BE2C (cell line): ENCODE results near the gene C10orf90.

Source experiments
- DNase-seq: peaks from one replicate; pipeline ENCODE4 v3.0.0-alpha.2; 2020
- H3K27me3 ChIP-seq: fragments of 250-450 bp; sonication (Bioruptor Pico); 2 replicates; pipeline ENCODE4 v1.5.1; 2020; ENCODE audit warnings: mild to moderate bottlenecking
- H3K36me3 ChIP-seq: fragments of 250-450 bp; sonication (Bioruptor Pico); 2 replicates; pipeline ENCODE4 v1.5.1; 2020; ENCODE audit warnings: mild to moderate bottlenecking
- H3K4me1 ChIP-seq: fragments of 250-450 bp; sonication (Bioruptor Pico); 2 replicates; pipeline ENCODE4 v1.5.1; 2020
- H3K4me3 ChIP-seq: 2 replicates; pipeline ENCODE4 v1.5.1; 2011; ENCODE audit warnings: low read depth, low read length
- H3K9me3 ChIP-seq: fragments of 250-450 bp; sonication (Bioruptor Pico); 2 replicates; pipeline ENCODE4 v1.5.1; 2020
- TF ChIP-seq, protein P1 (sequence below): IDR thresholded peaks from 2 replicates; pipeline ENCODE4 v1.5.1; 2012; ENCODE audit warnings: mild to moderate bottlenecking, low read depth, low read length

The C10orf90 gene

DNA sequence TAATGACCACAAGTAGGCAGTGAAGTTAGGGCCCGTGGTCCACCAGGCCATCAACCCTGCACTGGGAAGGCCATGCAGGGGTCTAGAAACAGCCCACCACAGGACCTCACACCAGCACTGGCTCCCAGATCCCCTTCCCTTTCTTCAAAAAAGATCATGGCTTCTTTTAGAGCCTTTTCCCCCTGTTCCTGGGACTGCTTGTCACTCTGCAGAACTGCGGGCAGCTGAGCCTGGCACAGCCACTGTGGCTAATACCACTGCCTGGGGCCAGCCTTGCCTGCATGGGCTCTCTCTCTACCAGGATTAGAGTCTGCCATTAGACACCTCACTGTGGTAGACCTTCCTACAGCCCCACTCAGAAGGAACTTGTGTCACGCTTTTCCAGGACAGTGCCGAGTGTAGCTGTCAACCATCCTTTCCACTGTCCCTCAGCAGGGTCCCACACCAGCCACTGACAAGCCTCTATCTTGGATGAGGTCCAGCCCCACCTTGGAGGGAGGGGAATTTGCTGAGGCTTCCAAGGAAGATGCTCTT lies 19.0 kb upstream of the C10orf90 start:
- H3K36me3 ChIP-seq = no peaks in the 10 kb centered on the region
- H3K9me3 ChIP-seq = no peaks in the 10 kb centered on the region
- H3K27me3 ChIP-seq = no peaks in the 10 kb centered on the region
- no peak overlapping the region for H3K4me3 ChIP-seq
- H3K4me1 ChIP-seq = no peaks in the 10 kb centered on the region
- DNase-seq = no peak
- TF ChIP-seq, protein P1, sequence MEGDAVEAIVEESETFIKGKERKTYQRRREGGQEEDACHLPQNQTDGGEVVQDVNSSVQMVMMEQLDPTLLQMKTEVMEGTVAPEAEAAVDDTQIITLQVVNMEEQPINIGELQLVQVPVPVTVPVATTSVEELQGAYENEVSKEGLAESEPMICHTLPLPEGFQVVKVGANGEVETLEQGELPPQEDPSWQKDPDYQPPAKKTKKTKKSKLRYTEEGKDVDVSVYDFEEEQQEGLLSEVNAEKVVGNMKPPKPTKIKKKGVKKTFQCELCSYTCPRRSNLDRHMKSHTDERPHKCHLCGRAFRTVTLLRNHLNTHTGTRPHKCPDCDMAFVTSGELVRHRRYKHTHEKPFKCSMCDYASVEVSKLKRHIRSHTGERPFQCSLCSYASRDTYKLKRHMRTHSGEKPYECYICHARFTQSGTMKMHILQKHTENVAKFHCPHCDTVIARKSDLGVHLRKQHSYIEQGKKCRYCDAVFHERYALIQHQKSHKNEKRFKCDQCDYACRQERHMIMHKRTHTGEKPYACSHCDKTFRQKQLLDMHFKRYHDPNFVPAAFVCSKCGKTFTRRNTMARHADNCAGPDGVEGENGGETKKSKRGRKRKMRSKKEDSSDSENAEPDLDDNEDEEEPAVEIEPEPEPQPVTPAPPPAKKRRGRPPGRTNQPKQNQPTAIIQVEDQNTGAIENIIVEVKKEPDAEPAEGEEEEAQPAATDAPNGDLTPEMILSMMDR = no peak

DNA sequence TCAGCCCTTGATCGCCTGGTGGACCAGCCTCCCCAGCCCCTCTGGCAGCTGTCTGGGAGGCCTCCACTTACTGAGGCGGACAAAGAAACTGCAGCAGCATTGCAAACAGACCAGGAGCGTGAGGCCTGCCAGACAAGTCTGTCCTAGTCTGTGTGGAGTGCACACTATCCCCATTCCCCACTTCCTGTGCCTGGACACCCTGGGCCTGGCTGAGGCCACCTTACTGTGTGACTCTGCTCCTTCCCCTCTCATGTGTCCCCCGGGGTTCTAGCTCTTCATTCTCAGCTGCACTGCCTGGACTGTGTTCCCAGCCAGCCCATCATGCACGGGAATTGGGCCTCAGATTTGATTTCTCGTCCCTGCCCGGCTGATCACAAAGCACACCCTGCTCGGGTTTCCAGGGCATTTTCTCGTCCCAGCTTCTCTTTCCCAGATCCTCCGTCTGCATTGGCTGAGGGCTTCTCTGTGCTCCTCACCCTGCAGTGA lies 16.7 kb upstream of the C10orf90 start:
- no peaks in the 10 kb centered on the region for H3K4me1 ChIP-seq
- TF ChIP-seq, protein P1 = no peak
- no peak overlapping the region for H3K4me3 ChIP-seq
- no peak for DNase-seq
- no peaks in the 10 kb centered on the region for H3K9me3 ChIP-seq
- no peaks in the 10 kb centered on the region for H3K36me3 ChIP-seq
- no peaks in the 10 kb centered on the region for H3K27me3 ChIP-seq

DNA sequence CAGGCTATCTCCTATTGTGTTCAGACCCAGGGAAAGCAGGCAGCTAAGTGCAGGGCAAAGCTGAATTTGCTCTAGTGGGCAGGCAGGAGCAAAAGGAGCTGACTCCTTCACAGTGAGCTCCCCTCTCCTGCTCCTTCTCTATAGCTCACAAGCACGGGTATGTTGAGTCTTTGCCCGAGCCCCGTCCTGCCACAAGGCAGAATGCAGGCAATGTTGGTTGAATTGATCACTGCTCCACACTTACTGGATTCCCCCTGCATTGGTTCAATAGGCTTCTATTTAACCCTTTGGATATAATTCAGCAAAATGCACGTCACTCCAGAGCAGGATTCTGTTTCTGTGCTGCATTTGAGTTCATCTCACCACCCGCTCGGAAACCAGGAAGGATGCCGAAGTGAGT lies 16.2 kb upstream of the C10orf90 start:
- TF ChIP-seq, protein P1 = no peak
- no peaks in the 10 kb centered on the region for H3K9me3 ChIP-seq
- H3K4me1 ChIP-seq = no peaks in the 10 kb centered on the region
- H3K36me3 ChIP-seq = no peaks in the 10 kb centered on the region
- DNase-seq = no peak
- H3K4me3 ChIP-seq = no peak overlapping the region
- H3K27me3 ChIP-seq = no peaks in the 10 kb centered on the region

DNA sequence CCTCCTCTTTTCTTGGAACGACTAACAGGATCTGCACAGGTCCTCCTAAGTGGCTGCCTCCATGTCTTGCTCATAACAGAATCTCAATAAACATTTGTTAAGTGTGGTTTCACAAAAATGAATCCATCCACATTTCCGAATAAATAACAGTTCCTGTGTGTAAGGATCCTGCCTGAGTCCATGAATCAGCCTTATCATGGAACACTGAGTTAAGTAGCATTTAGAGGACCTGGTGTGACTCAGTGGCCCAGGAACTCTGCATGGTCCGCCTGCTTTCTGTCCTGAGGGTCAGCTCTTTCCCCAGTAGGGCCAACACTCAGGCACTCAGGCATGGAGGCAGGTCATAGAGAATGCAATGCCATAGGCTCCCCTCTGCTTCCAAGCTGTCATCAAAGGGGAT lies 15.8 kb upstream of the C10orf90 start:
- Histone ChIP-seq H3K4me3 (no peak overlapping the region), H3K36me3 (no peaks in the 10 kb centered on the region), H3K9me3 (no peaks in the 10 kb centered on the region), H3K4me1 (no peaks in the 10 kb centered on the region), H3K27me3 (no peaks in the 10 kb centered on the region)
- TF ChIP-seq, protein P1 = no peak
- no peak for DNase-seq

DNA sequence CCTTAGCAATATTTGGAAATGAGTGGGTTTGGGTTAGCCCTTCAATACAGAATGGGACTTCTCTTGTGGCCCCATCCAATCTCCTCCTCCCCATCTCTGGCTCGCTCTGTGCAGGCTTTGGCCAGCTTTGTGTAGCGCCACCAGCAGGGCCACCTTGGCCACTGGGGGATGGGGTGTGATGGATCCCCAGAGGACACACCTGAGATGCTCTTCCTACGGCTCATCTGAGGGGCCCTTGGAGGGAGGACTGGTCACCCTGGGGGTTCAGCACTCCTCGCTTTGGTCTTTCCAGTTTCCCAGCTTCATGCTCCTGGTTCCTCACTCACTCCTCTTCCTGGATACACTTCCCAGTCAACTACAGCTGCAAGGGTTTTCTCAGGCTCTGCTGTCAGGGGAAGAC lies 15.3 kb upstream of the C10orf90 start:
- no peaks in the 10 kb centered on the region for H3K9me3 ChIP-seq
- H3K36me3 ChIP-seq = no peaks in the 10 kb centered on the region
- no peaks in the 10 kb centered on the region for H3K4me1 ChIP-seq
- no peaks in the 10 kb centered on the region for H3K27me3 ChIP-seq
- H3K4me3 ChIP-seq = no peak overlapping the region
- no peak for DNase-seq
- TF ChIP-seq, protein P1 = no peak

DNA sequence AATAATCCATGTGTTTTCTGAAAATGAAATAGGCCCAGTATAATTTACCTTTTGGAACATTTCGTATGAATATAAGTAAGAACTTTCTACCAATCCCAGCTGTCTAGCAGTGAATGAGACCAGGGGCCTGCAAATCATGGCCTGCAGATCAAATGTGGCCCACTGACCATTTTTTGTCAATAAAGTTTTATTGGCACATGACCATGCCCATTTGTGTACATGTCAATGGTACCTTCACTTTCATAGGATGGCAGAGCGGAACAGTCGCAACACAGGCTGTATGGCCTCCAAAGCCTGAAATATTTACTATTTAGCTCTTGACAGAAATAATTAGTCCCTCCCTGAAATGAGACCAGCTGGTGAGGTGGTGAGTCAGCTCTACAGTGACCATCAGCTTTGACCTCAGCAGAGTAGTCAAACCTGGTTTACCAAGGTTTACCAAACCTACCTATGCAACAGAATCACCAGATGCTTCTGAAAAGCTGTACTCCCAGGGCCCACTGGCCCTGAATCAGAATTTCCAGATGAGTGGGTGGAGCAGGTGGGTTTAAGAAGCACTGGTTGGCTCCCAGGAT lies 13.8 kb upstream of the C10orf90 start:
- TF ChIP-seq, protein P1 = no peak
- Histone ChIP-seq H3K27me3 (no peaks in the 10 kb centered on the region), H3K36me3 (no peaks in the 10 kb centered on the region), H3K4me1 (no peaks in the 10 kb centered on the region), H3K4me3 (no peak overlapping the region), H3K9me3 (no peaks in the 10 kb centered on the region)
- DNase-seq = no peak
